K562 (cell line): ENCODE data around the gene EVX1. TPM values are rescaled to one million over a fixed set of nuclear protein-coding genes. Genes with fewer than 3 reads are reported as not detected.

Experiments
- IRF1 ChIP-seq: sonication (generic); formaldehyde crosslinking; IDR thresholded peaks from 2 replicates; pipeline ENCODE4 v1.8.0; 2022; ENCODE audit warnings: missing genetic modification reagents, mild to moderate bottlenecking, borderline replicate concordance
- RNF219 ChIP-seq: fragments of 250-450 bp; sonication (Bioruptor Pico); IDR thresholded peaks from 2 replicates; pipeline ENCODE4 v1.5.0; 2022; ENCODE audit warnings: mild to moderate bottlenecking
- ZBTB40 ChIP-seq, 2 experiments: fragments of 450-650 bp in 1 of 2; sonication (generic) in 1 of 2; formaldehyde crosslinking in 1 of 2; IDR thresholded peaks; 2 replicates each; pipeline versions ENCODE4 v1.7.1 to v1.9.0; 2016 to 2022; ENCODE audit warnings: inconsistent platforms in 1 of 2, mild to moderate bottlenecking in 1 of 2, missing genetic modification reagents in 1 of 2
- polyA plus RNA-seq, 8 experiments: library from polyadenylated mRNA; depleted of rRNA in 4 of 8; stranded (reverse) in 5 of 8; unstranded in 3 of 8; fragments of >200 nt; fragmentation: Nextera tagmentation in 2 of 8; fragmentation: Illumina TruSeq in 1 of 8; extraction: Ambion mirVana in 2 of 8; extraction: Trizol in 1 of 8; gene quantifications; 2 replicates each; pipeline versions ENCODE4 v1.2.1 to v1.2.3, GENCODE V29; 2011 to 2014; ENCODE audit warnings: inconsistent platforms in 1 of 8, missing spikeins in 1 of 8
- total RNA-seq, 7 experiments: library from RNA; depleted of rRNA in 6 of 7; stranded (reverse); fragments of >200 nt in 6 of 7; fragmentation: Illumina TruSeq in 2 of 7; extraction: Trizol in 2 of 7; gene quantifications; 2 replicates each; pipeline versions ENCODE4 v1.2.1 to v1.2.3, GENCODE V29; 2011 to 2021; ENCODE audit warnings: low replicate concordance in 1 of 7

The EVX1 gene
- total and polyA plus RNA-seq, 9 of the 15 experiments (the other 6 are each of a cell fraction or from before 2014, with no cell fraction given) = not detected

GRCh38 chr7:27249724-27250556 is 7.3 kb downstream of the EVX1 start (continued):
- no peak for TF ChIP-seq ZBTB40 (IDR thresholded peaks at IDR 0.05)
- no peak for TF ChIP-seq ZBTB40 (CRISPR knock-in tag; IDR thresholded peaks at IDR 0.05)
- no peak for TF ChIP-seq IRF1 (CRISPR knock-in tag)
- no peak for TF ChIP-seq RNF219 (CRISPR knock-in tag)
